RWPE2 (cell line): ENCODE data around the gene OPRD1.

Experiments
- ATAC-seq: fragments of 200-7000 bp; cut with Tn5 transposase; 3 replicates; pipeline ENCODE4 v1.9.1; 2021; ENCODE audit warnings: low read depth
- DNase-seq: peaks from one replicate; pipeline ENCODE4 v3.0.0-alpha.2; 2020; ENCODE audit warnings: low spot score
- H3K27ac ChIP-seq: fragments of 450-650 bp; 2 replicates; pipeline ENCODE4 v1.5.1; 2017; ENCODE audit warnings: mild to moderate bottlenecking; ENCODE audit not compliant: poor library complexity, severe bottlenecking
- H3K27me3 ChIP-seq: fragments of 250-450 bp; sonication (Bioruptor Pico); 2 replicates; pipeline ENCODE4 v1.5.1; 2021; ENCODE audit warnings: mild to moderate bottlenecking, moderate library complexity; ENCODE audit not compliant: insufficient read depth, poor library complexity, severe bottlenecking
- H3K36me3 ChIP-seq: fragments of 250-450 bp; sonication (Bioruptor Pico); 2 replicates; pipeline ENCODE4 v1.5.1; 2020; ENCODE audit warnings: low read depth, mild to moderate bottlenecking, moderate library complexity
- H3K4me1 ChIP-seq: fragments of 250-450 bp; sonication (Bioruptor Pico); 2 replicates; pipeline ENCODE4 v1.5.1; 2021; ENCODE audit warnings: mild to moderate bottlenecking, moderate library complexity; ENCODE audit not compliant: insufficient read depth, poor library complexity, severe bottlenecking
- H3K4me3 ChIP-seq: fragments of 250-450 bp; sonication (Bioruptor Pico); 2 replicates; pipeline ENCODE4 v1.5.1; 2021; ENCODE audit warnings: mild to moderate bottlenecking, moderate library complexity; ENCODE audit not compliant: severe bottlenecking
- H3K9me3 ChIP-seq: fragments of 250-450 bp; sonication (Bioruptor Pico); 2 replicates; pipeline ENCODE4 v1.5.1; 2021; ENCODE audit warnings: mild to moderate bottlenecking, moderate library complexity; ENCODE audit not compliant: severe bottlenecking
- TF ChIP-seq, protein P1 (sequence below): fragments of 450-650 bp; IDR thresholded peaks from one replicate; pipeline ENCODE4 v1.5.1; 2017; ENCODE audit warnings: mild to moderate bottlenecking, moderate library complexity; ENCODE audit not compliant: poor library complexity, severe bottlenecking

Gene OPRD1

DNA sequence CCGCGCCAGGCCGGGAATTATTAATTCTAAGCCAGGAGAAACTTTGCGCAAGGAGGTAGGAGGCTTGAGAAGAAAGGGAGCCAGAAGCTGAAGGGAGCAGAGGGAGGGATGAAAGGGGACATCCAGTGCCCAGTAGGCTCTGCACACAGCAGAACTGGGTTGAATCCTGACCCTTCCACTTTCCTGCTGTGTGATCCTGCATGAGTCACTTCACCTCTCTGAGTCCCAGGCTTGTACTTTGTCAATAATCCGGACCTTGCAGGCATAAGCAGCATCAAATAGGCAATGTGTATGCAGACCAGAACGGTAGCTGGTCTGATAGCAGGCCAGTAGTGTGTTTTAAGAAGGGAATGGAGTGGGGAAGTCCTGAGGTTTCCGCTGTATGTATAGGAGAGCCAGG, 76.9 kb downstream of the OPRD1 start:
- TF ChIP-seq, protein P1, sequence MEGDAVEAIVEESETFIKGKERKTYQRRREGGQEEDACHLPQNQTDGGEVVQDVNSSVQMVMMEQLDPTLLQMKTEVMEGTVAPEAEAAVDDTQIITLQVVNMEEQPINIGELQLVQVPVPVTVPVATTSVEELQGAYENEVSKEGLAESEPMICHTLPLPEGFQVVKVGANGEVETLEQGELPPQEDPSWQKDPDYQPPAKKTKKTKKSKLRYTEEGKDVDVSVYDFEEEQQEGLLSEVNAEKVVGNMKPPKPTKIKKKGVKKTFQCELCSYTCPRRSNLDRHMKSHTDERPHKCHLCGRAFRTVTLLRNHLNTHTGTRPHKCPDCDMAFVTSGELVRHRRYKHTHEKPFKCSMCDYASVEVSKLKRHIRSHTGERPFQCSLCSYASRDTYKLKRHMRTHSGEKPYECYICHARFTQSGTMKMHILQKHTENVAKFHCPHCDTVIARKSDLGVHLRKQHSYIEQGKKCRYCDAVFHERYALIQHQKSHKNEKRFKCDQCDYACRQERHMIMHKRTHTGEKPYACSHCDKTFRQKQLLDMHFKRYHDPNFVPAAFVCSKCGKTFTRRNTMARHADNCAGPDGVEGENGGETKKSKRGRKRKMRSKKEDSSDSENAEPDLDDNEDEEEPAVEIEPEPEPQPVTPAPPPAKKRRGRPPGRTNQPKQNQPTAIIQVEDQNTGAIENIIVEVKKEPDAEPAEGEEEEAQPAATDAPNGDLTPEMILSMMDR: no peak
- peaks cover 8% of the 10 kb centered on the region for H3K4me1 ChIP-seq
- no peaks in the 10 kb centered on the region for H3K36me3 ChIP-seq
- ATAC-seq: no peak
- DNase-seq: no peak
- H3K27ac ChIP-seq: no peak overlapping the region
- H3K4me3 ChIP-seq: no peak overlapping the region
- no peaks in the 10 kb centered on the region for H3K27me3 ChIP-seq
- no peaks in the 10 kb centered on the region for H3K9me3 ChIP-seq

- no peaks in the 10 kb centered on the region for H3K9me3 ChIP-seq
- TF ChIP-seq, protein P1: no peak
- H3K36me3 ChIP-seq: no peaks in the 10 kb centered on the region
- H3K4me3 ChIP-seq: no peak overlapping the region
- no peaks in the 10 kb centered on the region for H3K27me3 ChIP-seq
- DNase-seq (no peak), ATAC-seq (no peak)
- peaks cover 8% of the 10 kb centered on the region for H3K4me1 ChIP-seq
- H3K27ac ChIP-seq: no peak overlapping the region
Measured at GRCh38 chr1:28889357-28889756, 77.4 kb downstream of the OPRD1 start.

- DNase-seq: no peak
- TF ChIP-seq, protein P1: no peak
- ATAC-seq: no peak
- H3K27ac ChIP-seq: no peak overlapping the region
- no peaks in the 10 kb centered on the region for H3K27me3 ChIP-seq
- H3K4me3 ChIP-seq: no peak overlapping the region
- peaks cover under 1% of the 10 kb centered on the region for H3K4me1 ChIP-seq
- no peaks in the 10 kb centered on the region for H3K36me3 ChIP-seq
- no peaks in the 10 kb centered on the region for H3K9me3 ChIP-seq
Measured at GRCh38 chr1:28890435-28890834, 78.5 kb downstream of the OPRD1 start.

GRCh38 chr1:28890836-28891235, 78.9 kb downstream of the OPRD1 start:
- no peak for ATAC-seq
- no peak overlapping the region for H3K4me3 ChIP-seq
- H3K27me3 ChIP-seq: no peaks in the 10 kb centered on the region
- no peaks in the 10 kb centered on the region for H3K36me3 ChIP-seq
- no peaks in the 10 kb centered on the region for H3K4me1 ChIP-seq
- no peaks in the 10 kb centered on the region for H3K9me3 ChIP-seq
- DNase-seq: no peak
- H3K27ac ChIP-seq: no peak overlapping the region
- TF ChIP-seq, protein P1: no peak

GRCh38 chr1:28891256-28891655, 79.3 kb downstream of the OPRD1 start:
- DNase-seq (no peak), ATAC-seq (no peak)
- H3K4me3 ChIP-seq: no peak overlapping the region
- no peaks in the 10 kb centered on the region for H3K27me3 ChIP-seq
- no peak overlapping the region for H3K27ac ChIP-seq
- no peaks in the 10 kb centered on the region for H3K4me1 ChIP-seq
- H3K9me3 ChIP-seq: no peaks in the 10 kb centered on the region
- TF ChIP-seq, protein P1: no peak
- H3K36me3 ChIP-seq: no peaks in the 10 kb centered on the region
